Jurkat, Clone E6-1 (cell line): ENCODE measurements around the gene SPATA31D3. TPM values are rescaled to one million over a fixed set of nuclear protein-coding genes. Genes with fewer than 3 reads are reported as not detected.
"Not testable (repeated sequence)": the region's sequence is repeated elsewhere in the genome, so short reads cannot be mapped to it uniquely, and the experiment has no call there.

Source experiments
- DNase-seq: peaks from one replicate; pipeline ENCODE4 v3.0.0-alpha.2; 2011; ENCODE audit warnings: low read depth, low spot score
- H3K4me3 ChIP-seq: 2 replicates; pipeline ENCODE4 v1.5.1; 2011; ENCODE audit warnings: mild to moderate bottlenecking, low read length, control low read depth, moderate library complexity
- polyA plus RNA-seq: library from polyadenylated mRNA; unstranded; fragments of >200 nt; gene quantifications from one replicate; pipeline ENCODE4 v1.2.1, GENCODE V29; 2012; ENCODE audit warnings: missing spikeins; ENCODE audit not compliant: insufficient read length, insufficient read depth

SPATA31D3 gene
- polyA plus RNA-seq = not detected

DNA sequence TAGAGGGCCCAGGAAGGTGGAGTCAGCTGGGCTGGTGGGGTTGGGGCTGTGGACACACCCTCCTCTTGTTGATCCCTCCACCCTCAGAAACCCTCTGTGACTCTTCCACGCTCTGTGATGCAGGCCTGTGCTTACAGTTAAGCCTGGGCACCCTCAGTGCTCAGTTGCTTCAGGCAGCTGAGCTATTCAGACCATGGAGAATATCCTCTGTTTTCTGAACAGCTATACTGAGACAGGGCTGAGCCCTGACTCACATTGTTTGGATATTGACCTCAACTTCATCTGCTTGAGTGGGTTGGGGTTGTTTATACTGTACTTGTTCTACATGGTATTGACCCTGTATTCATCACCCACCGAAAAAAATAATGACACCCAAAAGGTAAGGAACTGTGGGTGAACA is at the start of gene SPATA31D3:
Gene SPATA31D3, plus strand, starts transcription at position 108 of the 400 bp plus-strand sequence. Its CDS starts 86 bp downstream, at position 194.
- not testable (repeated sequence) for H3K4me3 ChIP-seq, DNase-seq

DNA sequence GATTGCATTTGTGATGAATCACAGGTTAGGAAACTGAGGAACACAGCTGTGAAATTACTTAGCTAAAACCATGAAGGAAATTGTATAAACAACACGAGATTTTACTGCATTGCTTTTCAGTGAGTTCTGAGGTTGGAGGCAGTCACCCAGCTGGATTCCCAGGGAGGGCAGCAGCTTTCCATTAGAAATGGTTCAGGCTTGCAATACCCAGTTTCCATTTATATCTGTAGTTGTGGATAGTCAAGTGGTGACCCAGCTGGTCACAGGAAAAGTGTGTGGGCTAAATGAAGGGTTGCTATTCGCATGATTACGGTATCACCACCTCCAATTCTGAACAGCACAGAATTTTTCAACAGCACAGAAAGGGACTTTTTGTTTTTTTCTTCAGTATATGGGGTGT is 49.4 kb upstream of the SPATA31D3 start:
- DNase-seq = no peak

DNA sequence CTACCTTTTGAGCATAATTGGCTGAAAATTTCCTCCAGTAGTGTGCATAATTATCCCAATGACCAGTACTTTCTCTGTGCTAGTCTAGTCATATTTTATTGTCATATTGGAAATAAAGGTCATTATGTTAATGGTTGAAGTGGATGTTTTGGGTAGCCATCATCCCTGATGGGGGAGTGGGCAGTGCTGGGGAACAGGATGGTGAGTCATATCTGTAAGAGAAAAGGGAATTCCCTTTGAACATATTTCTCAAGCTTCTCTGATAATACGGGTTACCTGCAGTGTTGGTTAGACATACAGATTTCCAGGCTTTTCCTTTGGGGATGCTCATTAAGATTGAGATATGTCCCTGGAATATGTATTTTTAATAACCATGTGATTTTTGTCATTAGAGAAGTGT is 48.4 kb upstream of the SPATA31D3 start:
- no peak overlapping the region for H3K4me3 ChIP-seq
- DNase-seq = no peak

More for the DNA sequence above, 49.4 kb upstream of the SPATA31D3 start:
- H3K4me3 ChIP-seq = no peak overlapping the region

DNA sequence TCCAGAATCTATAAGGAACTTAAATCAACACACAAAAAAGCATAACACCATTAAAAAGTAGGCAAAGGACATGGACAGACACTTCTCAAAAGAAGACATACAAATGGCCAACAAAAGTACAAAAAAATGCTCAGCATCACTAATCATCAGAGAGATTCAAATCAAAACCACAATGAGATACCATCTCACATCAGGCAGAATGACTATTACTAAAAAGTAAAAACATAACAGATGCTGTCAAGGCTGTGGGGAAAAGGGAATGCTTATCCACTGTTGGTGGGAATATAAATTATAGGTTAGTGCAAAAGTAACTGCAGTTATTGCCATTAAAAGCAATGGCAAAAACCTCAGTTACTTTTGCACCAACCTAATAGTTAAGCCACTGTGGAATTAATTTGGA is 47.2 kb upstream of the SPATA31D3 start:
- no peak for DNase-seq
- H3K4me3 ChIP-seq = no peak overlapping the region

DNA sequence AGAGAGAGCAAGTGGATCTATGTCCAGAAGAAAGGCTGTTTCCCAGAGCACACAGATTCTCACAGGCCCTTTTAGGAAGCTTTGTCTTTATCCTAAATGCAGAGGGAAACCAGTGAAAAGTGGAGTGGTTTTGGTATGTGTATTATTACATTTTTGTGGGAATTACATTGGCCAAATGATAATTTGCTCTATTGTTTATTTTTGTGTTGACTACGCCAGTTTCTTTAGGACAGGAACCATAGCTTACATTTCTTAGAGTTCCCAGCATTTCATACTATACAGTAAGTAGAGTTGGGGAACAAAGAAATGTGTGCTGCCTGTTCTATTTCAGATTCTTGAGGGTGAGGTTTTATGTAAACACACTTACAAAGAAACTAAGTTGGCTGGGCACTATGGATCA is 44.4 kb upstream of the SPATA31D3 start:
- DNase-seq = no peak
- H3K4me3 ChIP-seq = no peak overlapping the region

DNA sequence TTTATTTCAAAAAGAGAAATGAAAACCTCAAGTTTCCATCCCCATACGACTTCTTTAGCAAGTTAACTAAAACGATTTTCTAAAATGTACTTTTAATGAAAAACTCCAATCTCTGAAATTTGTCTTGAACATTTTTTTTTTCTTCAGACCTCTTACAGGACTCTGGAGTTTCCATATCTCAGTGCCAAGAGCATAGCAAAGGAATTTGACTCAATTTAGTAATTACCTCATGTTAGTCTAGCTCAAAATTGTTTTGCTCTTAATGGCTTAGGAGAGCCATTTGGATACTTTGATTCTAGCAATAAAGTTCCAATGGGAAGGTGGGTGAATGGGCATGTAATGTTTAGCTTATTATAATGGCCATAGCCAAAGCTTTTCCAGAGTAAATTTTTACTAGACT is 41.1 kb upstream of the SPATA31D3 start:
- no peak for DNase-seq
- H3K4me3 ChIP-seq = no peak overlapping the region

DNA sequence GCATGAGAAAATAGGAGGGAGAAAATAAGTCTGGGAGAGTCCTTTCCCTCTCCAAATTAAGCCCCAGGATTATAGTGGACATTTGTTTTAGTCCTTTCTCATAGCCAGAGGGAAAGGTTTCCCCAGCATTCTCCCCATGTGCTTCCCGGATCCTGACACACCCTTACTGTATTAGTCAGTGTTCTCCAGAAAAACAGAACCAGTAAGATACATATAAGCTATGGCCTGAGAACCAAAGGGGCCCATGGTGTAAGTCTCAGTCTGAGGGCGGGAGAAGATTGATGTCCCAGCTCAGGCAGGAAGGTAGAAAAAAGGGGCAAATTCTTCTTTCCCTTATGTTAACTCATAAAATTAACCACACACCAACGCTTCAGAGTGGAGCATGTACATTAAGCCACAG is 40.7 kb upstream of the SPATA31D3 start:
- H3K4me3 ChIP-seq = no peak overlapping the region
- DNase-seq = no peak

DNA sequence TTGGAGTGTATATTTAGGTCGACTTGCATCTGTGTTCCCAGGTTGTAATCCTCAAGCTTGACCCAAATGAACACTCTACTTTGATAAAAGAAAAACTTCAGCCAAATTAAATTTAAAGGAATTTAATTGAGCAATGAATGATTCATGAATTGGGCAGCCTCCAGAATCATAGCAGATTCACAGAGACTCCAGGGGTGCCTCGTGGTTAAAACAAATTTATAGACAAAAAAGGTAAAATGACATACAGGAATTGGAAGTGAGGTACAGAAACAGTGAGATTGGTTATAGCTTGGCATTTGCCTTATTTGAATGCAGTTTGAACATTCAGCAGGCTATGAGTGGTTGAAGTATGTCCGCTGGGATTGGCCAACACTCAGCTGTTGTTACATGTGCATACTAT is 36.6 kb upstream of the SPATA31D3 start:
- no peak overlapping the region for H3K4me3 ChIP-seq
- no peak for DNase-seq

DNA sequence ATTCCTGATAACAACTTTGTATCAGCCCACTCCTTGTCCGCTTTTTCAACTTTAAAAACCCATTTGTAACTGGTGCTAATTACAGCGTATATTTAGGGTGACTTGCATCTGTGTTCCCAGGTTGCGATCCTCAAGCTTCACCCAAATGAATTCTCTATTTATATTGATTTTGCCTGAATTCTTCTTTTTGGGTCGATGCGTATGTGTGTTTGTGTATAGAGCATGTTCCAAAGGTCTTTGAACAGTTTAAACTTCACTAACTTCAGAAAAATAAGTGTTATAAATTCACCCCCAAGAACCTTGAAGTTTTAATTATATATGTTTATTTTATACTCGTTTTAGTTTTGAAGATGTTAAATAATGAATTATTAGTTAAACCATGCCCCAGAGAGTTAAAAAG is 31.2 kb upstream of the SPATA31D3 start:
- no peak for DNase-seq

DNA sequence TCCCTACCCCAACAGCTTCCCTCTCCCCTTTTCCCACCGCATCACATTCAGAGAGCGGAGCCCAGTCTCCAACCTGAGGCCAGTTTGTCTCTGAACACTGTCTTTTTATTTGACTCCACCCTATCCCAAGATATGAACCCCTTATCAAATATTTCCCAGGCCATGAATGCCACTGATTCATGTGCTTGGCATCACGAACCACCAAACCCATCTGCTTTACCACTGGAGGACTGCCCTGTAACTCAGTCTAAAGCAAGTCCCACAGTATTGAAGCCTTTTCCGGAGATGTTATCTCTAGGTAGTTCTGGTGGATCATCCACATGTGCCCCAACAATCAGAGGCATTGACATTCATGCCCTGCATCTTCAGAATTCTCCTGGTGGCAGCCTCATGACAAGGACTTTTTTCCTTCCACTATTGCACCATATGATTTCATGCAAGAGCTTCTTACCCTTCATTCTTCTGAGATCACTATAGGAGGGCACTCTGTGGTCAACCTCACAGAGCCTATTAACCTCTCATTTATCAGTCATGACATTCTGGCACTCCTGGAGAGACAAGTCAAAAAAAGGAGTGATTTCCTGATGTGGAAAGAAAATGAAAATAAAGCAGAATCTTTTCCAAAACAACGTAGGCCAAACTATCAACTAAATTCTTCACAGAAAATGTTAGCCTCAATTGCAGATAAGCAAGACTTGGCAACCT is 27.3 kb upstream of the SPATA31D3 start:
- H3K4me3 ChIP-seq = no peak overlapping the region
- DNase-seq = no peak

More for the DNA sequence above, 31.2 kb upstream of the SPATA31D3 start:
- H3K4me3 ChIP-seq = no peak overlapping the region

DNA sequence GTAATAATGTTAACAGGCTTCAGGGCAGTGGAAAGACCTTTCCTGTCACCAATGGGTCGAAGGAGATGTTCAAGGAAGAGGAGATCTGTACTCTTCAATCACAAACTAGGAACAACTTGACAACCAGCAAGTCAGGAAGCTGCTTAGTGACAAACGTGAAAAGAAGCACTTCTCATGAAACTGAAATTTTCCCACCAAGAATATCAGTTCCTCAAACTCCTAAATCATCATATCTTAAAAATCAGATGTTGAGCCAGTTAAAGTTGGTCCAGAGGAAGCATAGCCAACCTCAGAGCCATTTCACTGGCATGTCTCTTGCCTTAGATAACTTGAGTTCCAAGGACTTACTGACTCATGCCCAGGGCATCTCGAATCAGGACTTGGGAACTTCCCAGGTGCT is 24.8 kb upstream of the SPATA31D3 start:
- not testable (repeated sequence) for DNase-seq

DNA sequence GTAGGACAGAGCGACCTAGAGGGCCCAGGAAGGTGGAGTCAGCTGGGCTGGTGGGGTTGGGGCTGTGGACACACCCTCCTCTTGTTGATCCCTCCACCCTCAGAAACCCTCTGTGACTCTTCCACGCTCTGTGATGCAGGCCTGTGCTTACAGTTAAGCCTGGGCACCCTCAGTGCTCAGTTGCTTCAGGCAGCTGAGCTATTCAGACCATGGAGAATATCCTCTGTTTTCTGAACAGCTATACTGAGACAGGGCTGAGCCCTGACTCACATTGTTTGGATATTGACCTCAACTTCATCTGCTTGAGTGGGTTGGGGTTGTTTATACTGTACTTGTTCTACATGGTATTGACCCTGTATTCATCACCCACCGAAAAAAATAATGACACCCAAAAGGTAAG is 15.0 kb upstream of the SPATA31D3 start, which contains the start of gene SPATA31D4:
Gene SPATA31D4, plus strand, starts transcription at position 124 of the 400 bp plus-strand sequence. Its CDS starts 86 bp downstream, at position 210.
- DNase-seq, H3K4me3 ChIP-seq: not testable (repeated sequence)

More for the DNA sequence above, 24.8 kb upstream of the SPATA31D3 start:
- H3K4me3 ChIP-seq = not testable (repeated sequence)

DNA sequence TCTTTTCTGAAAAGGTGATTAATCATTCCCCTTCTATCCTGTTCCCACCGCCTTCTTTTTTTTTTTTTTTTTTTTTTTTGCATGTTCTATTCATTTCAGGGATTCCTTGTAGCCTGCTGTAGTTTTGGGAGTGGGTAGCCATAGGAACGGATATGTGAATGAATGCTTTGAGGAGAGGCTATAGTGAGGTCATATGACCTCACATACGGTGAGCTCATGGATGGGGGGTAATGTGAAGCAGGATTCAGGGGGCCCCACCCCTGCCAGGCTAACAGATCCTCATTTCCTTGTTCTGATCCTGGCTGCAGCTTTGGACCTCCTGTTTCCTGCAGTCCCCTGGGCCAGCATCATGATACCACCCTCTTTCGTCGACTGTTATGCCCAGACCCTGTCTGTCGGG is 13.2 kb upstream of the SPATA31D3 start:
- DNase-seq, H3K4me3 ChIP-seq: not testable (repeated sequence)

DNA sequence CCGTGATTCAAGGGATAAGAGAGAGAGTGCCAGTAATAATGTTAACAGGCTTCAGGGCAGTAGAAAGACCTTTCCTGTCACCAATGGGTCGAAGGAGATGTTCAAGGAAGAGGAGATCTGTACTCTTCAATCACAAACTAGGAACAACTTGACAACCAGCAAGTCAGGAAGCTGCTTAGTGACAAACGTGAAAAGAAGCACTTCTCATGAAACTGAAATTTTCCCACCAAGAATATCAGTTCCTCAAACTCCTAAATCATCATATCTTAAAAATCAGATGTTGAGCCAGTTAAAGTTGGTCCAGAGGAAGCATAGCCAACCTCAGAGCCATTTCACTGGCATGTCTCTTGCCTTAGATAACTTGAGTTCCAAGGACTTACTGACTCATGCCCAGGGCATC is 9.8 kb upstream of the SPATA31D3 start:
- DNase-seq, H3K4me3 ChIP-seq: not testable (repeated sequence)

DNA sequence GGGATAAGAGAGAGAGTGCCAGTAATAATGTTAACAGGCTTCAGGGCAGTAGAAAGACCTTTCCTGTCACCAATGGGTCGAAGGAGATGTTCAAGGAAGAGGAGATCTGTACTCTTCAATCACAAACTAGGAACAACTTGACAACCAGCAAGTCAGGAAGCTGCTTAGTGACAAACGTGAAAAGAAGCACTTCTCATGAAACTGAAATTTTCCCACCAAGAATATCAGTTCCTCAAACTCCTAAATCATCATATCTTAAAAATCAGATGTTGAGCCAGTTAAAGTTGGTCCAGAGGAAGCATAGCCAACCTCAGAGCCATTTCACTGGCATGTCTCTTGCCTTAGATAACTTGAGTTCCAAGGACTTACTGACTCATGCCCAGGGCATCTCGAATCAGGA is 5.3 kb downstream of the SPATA31D3 start:
- not testable (repeated sequence) for DNase-seq, H3K4me3 ChIP-seq

DNA sequence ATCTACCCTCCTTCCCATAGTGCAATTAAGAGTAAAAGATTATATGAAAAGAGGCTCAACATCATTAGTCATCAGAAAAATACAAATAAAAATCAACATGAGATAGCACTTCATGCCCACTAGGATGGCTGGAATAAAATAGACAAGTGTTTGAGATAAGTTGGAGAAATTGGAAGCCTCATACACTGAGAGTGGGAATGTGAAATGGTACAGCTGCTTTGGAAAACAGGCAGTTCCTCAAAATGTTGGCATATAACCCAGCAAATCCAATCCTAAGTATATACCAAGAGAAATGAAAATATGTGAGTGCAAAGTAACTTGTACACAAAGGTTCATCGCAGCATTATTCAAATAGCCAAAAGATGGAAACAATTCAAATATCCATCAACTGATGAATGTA is 9.8 kb downstream of the SPATA31D3 start:
- no peak for DNase-seq
- no peak overlapping the region for H3K4me3 ChIP-seq

DNA sequence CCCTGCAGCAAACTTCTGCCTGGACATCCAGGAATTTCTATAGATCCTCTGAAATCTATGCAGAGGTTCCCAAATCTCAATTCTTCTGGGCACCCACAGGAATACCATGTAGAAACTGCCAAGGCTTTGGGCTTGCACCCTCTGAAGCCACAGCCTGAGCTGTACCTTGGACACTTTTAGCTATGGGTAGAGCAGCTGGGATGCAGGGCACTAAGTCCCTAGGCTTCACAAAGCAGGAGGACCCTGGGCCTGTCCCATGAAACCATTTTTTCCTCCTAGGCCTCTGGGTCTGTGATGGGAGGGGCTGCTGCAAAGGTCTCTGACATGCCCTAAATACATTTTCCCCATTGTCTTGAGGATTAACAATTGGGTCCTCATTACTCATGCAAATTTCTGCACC is 12.3 kb downstream of the SPATA31D3 start:
- no peak for DNase-seq
- H3K4me3 ChIP-seq = no peak overlapping the region

DNA sequence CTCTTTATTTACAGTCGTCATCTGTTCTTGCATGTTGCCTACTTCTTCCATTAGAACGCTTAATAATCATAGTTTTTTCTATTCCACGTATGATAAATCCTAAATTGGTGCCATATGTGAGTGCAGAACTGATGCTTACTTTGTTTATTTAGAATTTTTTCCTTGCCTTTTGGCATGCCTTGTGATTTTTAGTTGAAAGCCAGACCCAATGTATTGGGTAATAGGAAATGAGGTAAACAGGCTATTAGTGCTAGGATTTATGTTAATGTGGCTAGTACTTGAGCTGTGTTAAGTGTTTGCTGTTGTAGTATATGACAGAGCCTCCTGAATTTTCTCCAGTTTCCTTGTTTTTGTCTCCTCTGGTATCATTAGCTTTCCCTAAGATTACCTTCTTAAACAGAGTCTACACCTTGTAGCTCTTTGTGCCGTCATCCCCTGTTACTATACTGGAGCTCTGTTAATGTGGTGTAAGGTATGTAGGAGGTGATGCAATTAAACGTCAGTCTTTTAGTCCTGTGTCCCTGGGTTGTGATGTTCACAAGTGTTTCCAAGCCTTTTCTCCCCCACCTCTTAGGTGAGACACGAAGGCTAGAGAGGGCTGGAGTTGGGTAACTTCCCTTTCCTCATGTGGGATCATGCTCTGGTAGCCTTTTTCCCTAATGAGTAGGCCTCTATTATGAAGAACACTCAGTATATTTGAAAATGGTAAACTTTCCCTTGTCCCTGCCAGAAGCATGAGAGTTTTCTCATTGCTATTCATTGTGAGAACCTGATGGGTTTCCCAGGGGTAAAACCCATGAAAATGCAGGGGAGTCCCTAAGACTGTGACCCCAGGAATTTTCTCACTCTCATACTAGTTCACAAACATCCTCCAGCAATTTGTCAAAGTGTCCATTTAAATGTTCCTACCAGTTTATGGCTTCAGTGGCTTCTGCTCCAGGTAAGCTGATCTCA is 21.2 kb downstream of the SPATA31D3 start:
- no peak overlapping the region for H3K4me3 ChIP-seq
- no peak for DNase-seq

DNA sequence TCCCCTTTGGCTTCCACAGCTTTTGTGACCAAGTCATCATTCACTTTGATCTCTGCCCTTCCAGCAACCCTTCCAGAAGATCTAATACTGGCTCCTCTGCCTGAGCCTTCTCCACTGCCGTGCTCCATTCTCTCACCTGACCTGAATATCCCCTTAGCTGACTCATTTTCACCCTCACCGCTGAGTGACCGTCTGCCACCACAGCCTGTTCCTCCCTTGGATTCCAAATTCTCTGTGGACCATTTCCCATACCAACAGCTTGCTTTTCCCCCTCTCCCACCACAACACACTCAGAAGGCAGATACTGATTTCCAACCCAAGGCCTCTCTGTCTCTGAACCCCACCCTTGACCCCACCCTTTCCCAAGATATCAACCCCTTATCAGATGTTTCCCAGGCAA is 24.7 kb downstream of the SPATA31D3 start:
- no peak for DNase-seq
- H3K4me3 ChIP-seq = no peak overlapping the region

DNA sequence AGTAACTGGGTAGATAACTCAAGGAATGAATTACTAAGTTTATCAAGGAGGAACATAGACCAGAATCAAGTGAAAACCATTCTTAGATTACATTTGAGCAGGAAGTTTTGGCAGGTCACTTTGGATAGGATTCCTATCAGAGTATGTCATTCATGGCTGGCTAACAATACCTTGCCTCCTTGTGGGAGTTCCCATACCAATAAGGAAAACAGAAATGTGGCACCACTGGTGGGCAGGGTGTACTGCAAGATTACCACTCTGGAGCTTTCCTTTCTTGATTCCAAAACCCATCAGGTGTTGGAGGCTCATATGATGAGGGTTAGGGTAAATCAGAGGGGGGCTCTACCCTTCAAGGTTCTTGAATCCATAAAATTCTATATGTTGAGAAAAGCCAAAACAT is 26.7 kb downstream of the SPATA31D3 start:
- H3K4me3 ChIP-seq = no peak overlapping the region
- DNase-seq = no peak
